HepG2 (cell line): ENCODE measurements around the gene CAD. TPM values are rescaled to one million over a fixed set of nuclear protein-coding genes. Genes with fewer than 3 reads are reported as not detected.

ENCODE experiments used
- AHR ChIP-seq: IDR thresholded peaks from 2 replicates; pipeline ENCODE4 v1.6.1; 2018; ENCODE audit warnings: missing genetic modification reagents, missing compliant biosample characterization
- ATAD3A ChIP-seq: sonication (generic); formaldehyde crosslinking; IDR thresholded peaks from 2 replicates; pipeline ENCODE4 v1.4.0; 2020; ENCODE audit warnings: missing genetic modification reagents
- CBX5 ChIP-seq: sonication (generic); formaldehyde crosslinking; IDR thresholded peaks from 2 replicates; pipeline ENCODE4 v1.4.0; 2020; ENCODE audit warnings: missing genetic modification reagents, borderline replicate concordance
- CTCF ChIP-seq: sonication (generic); formaldehyde crosslinking; IDR thresholded peaks from 2 replicates; pipeline ENCODE4 v1.5.0; 2020; ENCODE audit warnings: mild to moderate bottlenecking, missing genetic modification reagents, moderate library complexity
- HNRNPL ChIP-seq: fragments of 200-400 bp; formaldehyde crosslinking; IDR thresholded peaks from 2 replicates; pipeline ENCODE4 v1.6.1; 2017; ENCODE audit warnings: mild to moderate bottlenecking, low read depth, low read length
- HNRNPLL ChIP-seq: fragments of 200-400 bp; formaldehyde crosslinking; IDR thresholded peaks from 2 replicates; pipeline ENCODE4 v1.6.1; 2017; ENCODE audit warnings: mild to moderate bottlenecking, low read depth, low read length; ENCODE audit not compliant: poor library complexity, severe bottlenecking
- NFKBIZ ChIP-seq: IDR thresholded peaks from 2 replicates; pipeline ENCODE4 v1.6.1; 2018; ENCODE audit warnings: missing genetic modification reagents, missing compliant biosample characterization
- PITX1 ChIP-seq: sonication (generic); formaldehyde crosslinking; IDR thresholded peaks from 2 replicates; pipeline ENCODE4 v1.5.1; 2020; ENCODE audit warnings: mild to moderate bottlenecking, missing genetic modification reagents
- SRSF9 ChIP-seq: fragments of 200-400 bp; formaldehyde crosslinking; IDR thresholded peaks from 2 replicates; pipeline ENCODE4 v1.6.1; 2018; ENCODE audit warnings: borderline replicate concordance, mild to moderate bottlenecking, low read depth, low read length; ENCODE audit not compliant: insufficient read depth, poor library complexity, severe bottlenecking
- ZBED4 ChIP-seq: sonication (generic); formaldehyde crosslinking; IDR thresholded peaks from 2 replicates; pipeline ENCODE4 v1.4.0; 2020; ENCODE audit warnings: missing genetic modification reagents, borderline replicate concordance
- ZFP37 ChIP-seq: sonication (generic); formaldehyde crosslinking; IDR thresholded peaks from 2 replicates; pipeline ENCODE4 v1.4.0; 2020; ENCODE audit warnings: missing genetic modification reagents, borderline replicate concordance
- ZNF33B ChIP-seq: sonication (generic); formaldehyde crosslinking; IDR thresholded peaks from 2 replicates; pipeline ENCODE4 v1.5.1; 2020; ENCODE audit warnings: mild to moderate bottlenecking, missing genetic modification reagents
- ZNF460 ChIP-seq: sonication (generic); formaldehyde crosslinking; IDR thresholded peaks from 2 replicates; pipeline ENCODE4 v1.5.1; 2020; ENCODE audit warnings: missing genetic modification reagents, mild to moderate bottlenecking, borderline replicate concordance
- ZNF530 ChIP-seq: sonication (generic); formaldehyde crosslinking; IDR thresholded peaks from 2 replicates; pipeline ENCODE4 v1.5.0; 2020; ENCODE audit warnings: low read depth, mild to moderate bottlenecking, missing genetic modification reagents
- ZNF660 ChIP-seq: sonication (generic); formaldehyde crosslinking; IDR thresholded peaks from 2 replicates; pipeline ENCODE4 v1.5.1; 2020; ENCODE audit warnings: mild to moderate bottlenecking, low read depth, missing genetic modification reagents, borderline replicate concordance
- ZNF737 ChIP-seq: sonication (generic); formaldehyde crosslinking; IDR thresholded peaks from 2 replicates; pipeline ENCODE4 v1.5.0; 2020; ENCODE audit warnings: missing genetic modification reagents, mild to moderate bottlenecking, borderline replicate concordance
- ZNF747 ChIP-seq: sonication (generic); formaldehyde crosslinking; IDR thresholded peaks from 2 replicates; pipeline ENCODE4 v1.8.1; 2023; ENCODE audit warnings: missing genetic modification reagents, mild to moderate bottlenecking, borderline replicate concordance
- ZUFSP ChIP-seq: sonication (generic); formaldehyde crosslinking; IDR thresholded peaks from 2 replicates; pipeline ENCODE4 v1.9.0; 2021; ENCODE audit warnings: missing genetic modification reagents, mild to moderate bottlenecking, borderline replicate concordance
- polyA plus RNA-seq, 8 experiments: library from polyadenylated mRNA; depleted of rRNA in 3 of 8; stranded (reverse) in 7 of 8; unstranded in 1 of 8; fragments of >200 nt; fragmentation: Illumina TruSeq in 4 of 8; extraction: Trizol in 4 of 8; gene quantifications; 2 replicates each; pipeline versions ENCODE4 v1.2.1 to v1.2.3, GENCODE V29; 2011 to 2016; ENCODE audit warnings: low read depth in 4 of 8, missing spikeins in 1 of 8, mixed read lengths in 1 of 8; ENCODE audit not compliant: insufficient read depth in 1 of 8
- total RNA-seq, 5 experiments: library from RNA; depleted of rRNA; stranded (reverse); fragments of >200 nt; fragmentation: Illumina TruSeq; extraction: Trizol; gene quantifications; 2 replicates each; pipeline ENCODE4 v1.2.3, GENCODE V29; 2016; ENCODE audit warnings: low read depth in 1 of 5
- TF ChIP-seq, protein P1 (sequence below): sonication (generic); formaldehyde crosslinking; IDR thresholded peaks from 2 replicates; pipeline ENCODE4 v1.4.0; 2020; ENCODE audit warnings: missing genetic modification reagents

Gene CAD
- total and polyA plus RNA-seq, 2 of the 13 experiments (the other 11 are each of a cell fraction or from before 2014, with no cell fraction given), result 21.7 to 37.0 TPM

DNA sequence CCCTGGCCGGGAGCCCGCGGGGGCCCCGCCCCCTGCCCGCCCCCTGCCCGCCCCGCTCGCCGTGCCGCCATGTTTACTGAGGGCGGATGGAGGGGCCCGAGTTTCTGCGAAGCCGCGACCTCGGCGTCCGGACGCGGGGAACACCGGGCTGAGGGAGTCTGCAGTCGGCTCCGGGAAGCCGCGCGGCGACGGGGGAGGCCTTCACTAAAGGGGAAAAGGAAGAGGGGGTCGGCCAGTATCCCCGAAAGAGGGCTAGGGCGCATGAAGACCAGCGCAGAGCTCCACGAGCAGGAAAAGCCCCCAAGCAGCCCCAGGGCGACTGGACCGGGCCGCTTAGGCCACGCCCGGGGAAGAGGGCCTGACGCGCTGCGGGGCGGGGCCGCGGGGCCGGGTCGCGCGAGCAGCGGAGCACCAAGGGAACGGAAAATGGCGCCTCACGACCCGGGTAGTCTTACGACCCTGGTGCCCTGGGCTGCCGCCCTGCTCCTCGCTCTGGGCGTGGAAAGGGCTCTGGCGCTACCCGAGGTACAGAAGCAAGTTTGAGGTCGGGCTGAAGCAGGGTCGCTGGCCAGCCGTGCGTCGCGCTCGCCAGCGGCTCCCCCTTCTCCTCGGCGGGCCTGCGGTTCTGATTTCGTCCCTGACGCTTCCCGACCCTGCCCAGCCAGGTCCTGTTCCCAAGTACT, 5.1 kb upstream of the CAD start, which contains the start of the genes ATRAID and SLC5A6 (continued):
- TF ChIP-seq HNRNPLL (peak; percentile 92), CTCF (CRISPR knock-in tag) (no peak), ZUFSP (CRISPR knock-in tag) (no peak), ZFP37 (peak; percentile 0; the same call in 1 of the 2 replicates), SRSF9 (no peak), ZNF460 (peak; percentile 44; the same call in 1 of the 2 replicates), PITX1 (CRISPR knock-in tag) (no peak; the same call in 1 of the 2 replicates), ATAD3A (CRISPR knock-in tag) (0 out of 2 replicates have a peak, but pooled peaks have one; percentile 82), CBX5 (CRISPR knock-in tag) (no peak; the same call in 1 of the 2 replicates), ZNF33B (CRISPR knock-in tag) (no peak), ZBED4 (CRISPR knock-in tag) (peak; percentile 82), AHR (peak; percentile 79; the same call in 1 of the 2 replicates), ZNF660 (CRISPR knock-in tag) (no peak), ZNF530 (CRISPR knock-in tag) (no peak), NFKBIZ (peak; percentile 22; the same call in 1 of the 2 replicates), ZNF747 (peak; percentile 93), ZNF737 (CRISPR knock-in tag) (peak; percentile 81; the same call in 1 of the 2 replicates), HNRNPL (peak; percentile 73; the same call in 1 of the 2 replicates)
- TF ChIP-seq, protein P1, sequence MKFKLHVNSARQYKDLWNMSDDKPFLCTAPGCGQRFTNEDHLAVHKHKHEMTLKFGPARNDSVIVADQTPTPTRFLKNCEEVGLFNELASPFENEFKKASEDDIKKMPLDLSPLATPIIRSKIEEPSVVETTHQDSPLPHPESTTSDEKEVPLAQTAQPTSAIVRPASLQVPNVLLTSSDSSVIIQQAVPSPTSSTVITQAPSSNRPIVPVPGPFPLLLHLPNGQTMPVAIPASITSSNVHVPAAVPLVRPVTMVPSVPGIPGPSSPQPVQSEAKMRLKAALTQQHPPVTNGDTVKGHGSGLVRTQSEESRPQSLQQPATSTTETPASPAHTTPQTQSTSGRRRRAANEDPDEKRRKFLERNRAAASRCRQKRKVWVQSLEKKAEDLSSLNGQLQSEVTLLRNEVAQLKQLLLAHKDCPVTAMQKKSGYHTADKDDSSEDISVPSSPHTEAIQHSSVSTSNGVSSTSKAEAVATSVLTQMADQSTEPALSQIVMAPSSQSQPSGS (CRISPR knock-in tag), result 0 out of 2 replicates have a peak, but pooled peaks have one; percentile 33
